Tibial nerve (tissue), 3 donors: ENCODE data around the gene NQO2.

Experiments
- CTCF ChIP-seq, 5 experiments: fragments of 200-600 bp in 3 of 5; fragments of 450-650 bp in 2 of 5; sonication (generic) in 3 of 5; IDR thresholded peaks; one replicate each; pipeline ENCODE4 v1.5.1; 2016 to 2019; ENCODE audit warnings: antibody characterized with exemption in 5 of 5, mild to moderate bottlenecking in 3 of 5, moderate library complexity in 2 of 5
- POLR2A ChIP-seq, 2 donors: fragments of 450-650 bp; IDR thresholded peaks; one replicate each; pipeline ENCODE4 v1.6.1; 2017; ENCODE audit warnings: antibody characterized with exemption in 2 of 2, mild to moderate bottlenecking in 2 of 2, moderate library complexity in 2 of 2

- no peak for TF ChIP-seq POLR2A (IDR thresholded peaks at IDR 0.05)
- no peak for TF ChIP-seq CTCF (IDR thresholded peaks at IDR 0.05)
Observed at GRCh38 chr6:2959909-2960719, 39.6 kb upstream of the NQO2 start.
